Panc1 (cell line): ENCODE results near the gene ARPP19.

ENCODE experiments used
- CTCF ChIP-seq: fragments of 450-650 bp; IDR thresholded peaks from 2 replicates; pipeline ENCODE4 v1.5.1; 2017; ENCODE audit warnings: mild to moderate bottlenecking
- POLR2AphosphoS5 ChIP-seq: IDR thresholded peaks from 2 replicates; pipeline ENCODE4 v1.6.1; 2012; ENCODE audit warnings: mild to moderate bottlenecking, low read depth, low read length, moderate library complexity
- SIN3A ChIP-seq: IDR thresholded peaks from 2 replicates; pipeline ENCODE4 v1.6.1; 2012; ENCODE audit warnings: low read depth, mild to moderate bottlenecking, low read length, moderate library complexity, borderline replicate concordance; ENCODE audit not compliant: insufficient read depth
- TCF7L2 ChIP-seq: IDR thresholded peaks from 2 replicates; pipeline ENCODE4 v1.6.1; 2011; ENCODE audit warnings: mild to moderate bottlenecking, low read depth, low read length, inconsistent platforms

DNA sequence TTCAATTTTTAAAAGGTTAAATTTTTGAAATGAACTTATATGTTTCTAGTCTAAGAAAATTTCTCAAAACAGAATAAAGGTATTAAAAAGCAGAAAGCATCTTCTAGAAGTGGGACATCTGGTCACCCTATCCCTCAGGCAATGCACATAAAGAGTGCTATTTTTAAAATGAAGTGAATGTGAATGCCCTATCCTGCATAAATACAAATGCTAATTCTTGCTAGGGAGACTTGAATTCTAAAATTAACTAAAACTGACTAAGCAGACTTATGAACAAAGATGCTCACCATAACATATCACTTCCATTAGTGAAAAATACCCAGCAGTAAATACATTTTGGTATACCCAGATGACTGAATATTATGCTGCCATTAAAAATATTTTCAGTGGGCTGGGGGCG is 51.8 kb downstream of the ARPP19 start:
- TF ChIP-seq CTCF = no peak
- no peak for TF ChIP-seq SIN3A
- TF ChIP-seq POLR2AphosphoS5 = no peak
- TF ChIP-seq TCF7L2 = no peak
